Measurements from ENCODE around the gene C9orf152. TPM values are rescaled to one million over a fixed set of nuclear protein-coding genes. Genes with fewer than 3 reads are reported as not detected.
"Not testable (repeated sequence)": the region's sequence is repeated elsewhere in the genome, so short reads cannot be mapped to it uniquely, and the experiment has no call there.

Gene C9orf152
- total and polyA plus RNA-seq, 8 donors, result 6.7 to 19.5 (median 10.6) TPM

- no peak for DNase-seq
- no peak for TF ChIP-seq CTCF (IDR thresholded peaks at IDR 0.05)
- Histone ChIP-seq H3K4me1 (peaks cover 10 to 27% of the 10 kb centered on the region in 2 donors), H3K27ac (no peak overlapping the region), H3K9me3 (no peaks in the 10 kb centered on the region), H3K36me3 (no peaks in the 10 kb centered on the region), H3K4me3 (no peak overlapping the region), H3K27me3 (no peaks in the 10 kb centered on the region)
- ATAC-seq, result no peak
- intact Hi-C loops (cut with DNase I), result no loop called here
Measured at GRCh38 chr9:110197330-110198187, 10.4 kb downstream of the C9orf152 start.

- DNase-seq; ATAC-seq; H3K9me3 ChIP-seq; H3K36me3 ChIP-seq; H3K27me3 ChIP-seq; intact Hi-C loops (cut with DNase I); H3K27ac ChIP-seq; H3K4me3 ChIP-seq: not testable (repeated sequence)
- peaks cover 10 to 39% of the 10 kb centered on the region in 2 donors for H3K4me1 ChIP-seq
Measured at GRCh38 chr9:110196084-110196499, 11.9 kb downstream of the C9orf152 start.

GRCh38 chr9:110192531-110193261 lies 15.3 kb downstream of the C9orf152 start:
- H3K27ac ChIP-seq, result peak overlapping the region; percentile 46 to 72
- no peak overlapping the region for H3K4me3 ChIP-seq
- peak in 2 of 4 donors; percentile 73 to 83 for DNase-seq
- peak; percentile 26 for ATAC-seq
- intact Hi-C loops (cut with DNase I), result no loop called here
- TF ChIP-seq CTCF (IDR thresholded peaks at IDR 0.05), result no peak
- peaks cover 23 to 63% of the 10 kb centered on the region in 2 donors for H3K4me1 ChIP-seq
- no peaks in the 10 kb centered on the region for H3K9me3 ChIP-seq
- H3K36me3 ChIP-seq, result no peaks in the 10 kb centered on the region
- no peaks in the 10 kb centered on the region for H3K27me3 ChIP-seq

GRCh38 chr9:110191615-110192014 lies 16.3 kb downstream of the C9orf152 start:
- intact Hi-C loops (cut with DNase I), result no loop called here
- Histone ChIP-seq H3K9me3 (no peaks in the 10 kb centered on the region), H3K36me3 (no peaks in the 10 kb centered on the region), H3K27ac (peak overlapping the region; percentile 2 to 72), H3K4me3 (no peak overlapping the region), H3K27me3 (no peaks in the 10 kb centered on the region), H3K4me1 (peaks cover 23 to 66% of the 10 kb centered on the region in 2 donors)
- DNase-seq, result no peak
- ATAC-seq, result no peak
- no peak for TF ChIP-seq CTCF (IDR thresholded peaks at IDR 0.05)

- H3K27ac ChIP-seq, result peak overlapping the region; percentile 64 to 75
- TF ChIP-seq CTCF (IDR thresholded peaks at IDR 0.05), result no peak
- intact Hi-C loops (cut with DNase I), result no loop called here
- H3K27me3 ChIP-seq, result no peaks in the 10 kb centered on the region
- peaks cover 23 to 61% of the 10 kb centered on the region in 2 donors for H3K4me1 ChIP-seq
- DNase-seq (no peak), ATAC-seq (peak; percentile 45)
- H3K4me3 ChIP-seq, result no peak overlapping the region
- no peaks in the 10 kb centered on the region for H3K36me3 ChIP-seq
- H3K9me3 ChIP-seq, result no peaks in the 10 kb centered on the region
Measured at GRCh38 chr9:110189559-110190320, 18.2 kb downstream of the C9orf152 start.

Data from left lung (tissue), 10 donors.